ENCODE results near the gene PLA2G1B. TPM values are rescaled to one million over a fixed set of nuclear protein-coding genes. Genes with fewer than 3 reads are reported as not detected.

The PLA2G1B gene
- total and polyA plus RNA-seq, 7 donors, result 7.8 TPM; not detected in 6

DNA sequence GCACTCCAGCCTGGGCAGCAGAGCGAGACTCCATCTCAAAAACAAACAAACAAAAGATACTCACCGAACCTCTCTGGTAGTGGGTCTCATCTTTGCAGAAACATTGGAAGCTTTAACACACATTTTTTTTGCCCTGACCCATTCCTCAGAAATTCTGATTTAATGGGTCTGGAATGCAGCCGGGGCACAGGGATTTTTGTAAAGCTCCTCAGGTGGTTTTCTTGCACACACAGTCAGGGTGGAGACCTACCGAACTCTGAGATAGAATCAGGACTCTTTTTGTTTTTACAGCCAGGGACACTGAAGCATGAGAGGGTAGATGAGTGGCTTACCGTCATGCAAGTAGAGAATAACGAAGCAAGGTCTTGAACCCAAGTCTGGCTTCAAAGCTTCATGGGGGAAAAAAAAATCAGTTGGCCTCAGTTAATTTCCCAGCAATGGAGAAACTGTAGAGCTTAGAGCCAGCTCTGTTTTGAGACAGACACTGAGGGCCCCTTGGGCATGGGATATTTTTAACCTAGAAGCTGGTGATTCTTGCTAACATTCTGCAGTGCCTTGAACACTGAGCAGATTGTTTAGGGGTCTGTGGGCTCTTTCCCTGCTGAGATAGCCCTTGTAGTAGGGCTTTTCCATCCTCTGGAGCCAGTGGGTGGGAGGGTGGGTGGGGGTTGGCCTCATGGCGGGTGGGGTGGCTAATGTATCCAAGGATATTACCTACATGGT, 40.6 kb downstream of the PLA2G1B start:
- peaks cover 0 to 9% (median 4%) of the 10 kb centered on the region in 4 donors for H3K4me1 ChIP-seq
- no peaks in the 10 kb centered on the region for H3K27me3 ChIP-seq
- no peaks in the 10 kb centered on the region for H3K36me3 ChIP-seq
- TF ChIP-seq EP300 (IDR thresholded peaks at IDR 0.05) (no peak), POLR2A (IDR thresholded peaks at IDR 0.05) (no peak), POLR2AphosphoS5 (IDR thresholded peaks at IDR 0.05) (no peak)
- TF ChIP-seq, protein P1, sequence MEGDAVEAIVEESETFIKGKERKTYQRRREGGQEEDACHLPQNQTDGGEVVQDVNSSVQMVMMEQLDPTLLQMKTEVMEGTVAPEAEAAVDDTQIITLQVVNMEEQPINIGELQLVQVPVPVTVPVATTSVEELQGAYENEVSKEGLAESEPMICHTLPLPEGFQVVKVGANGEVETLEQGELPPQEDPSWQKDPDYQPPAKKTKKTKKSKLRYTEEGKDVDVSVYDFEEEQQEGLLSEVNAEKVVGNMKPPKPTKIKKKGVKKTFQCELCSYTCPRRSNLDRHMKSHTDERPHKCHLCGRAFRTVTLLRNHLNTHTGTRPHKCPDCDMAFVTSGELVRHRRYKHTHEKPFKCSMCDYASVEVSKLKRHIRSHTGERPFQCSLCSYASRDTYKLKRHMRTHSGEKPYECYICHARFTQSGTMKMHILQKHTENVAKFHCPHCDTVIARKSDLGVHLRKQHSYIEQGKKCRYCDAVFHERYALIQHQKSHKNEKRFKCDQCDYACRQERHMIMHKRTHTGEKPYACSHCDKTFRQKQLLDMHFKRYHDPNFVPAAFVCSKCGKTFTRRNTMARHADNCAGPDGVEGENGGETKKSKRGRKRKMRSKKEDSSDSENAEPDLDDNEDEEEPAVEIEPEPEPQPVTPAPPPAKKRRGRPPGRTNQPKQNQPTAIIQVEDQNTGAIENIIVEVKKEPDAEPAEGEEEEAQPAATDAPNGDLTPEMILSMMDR (IDR thresholded peaks at IDR 0.05), result no peak
- DNase-seq, result no peak
- no peak overlapping the region for H3K27ac ChIP-seq
- H3K4me3 ChIP-seq, result no peak overlapping the region
- intact Hi-C loops (cut with DNase I), result no loop called here
- no peaks in the 10 kb centered on the region for H3K9me3 ChIP-seq
- 55 to 76% methylated on average over 7 of the region's 7 CpGs for WGBS, 2 donors

DNA sequence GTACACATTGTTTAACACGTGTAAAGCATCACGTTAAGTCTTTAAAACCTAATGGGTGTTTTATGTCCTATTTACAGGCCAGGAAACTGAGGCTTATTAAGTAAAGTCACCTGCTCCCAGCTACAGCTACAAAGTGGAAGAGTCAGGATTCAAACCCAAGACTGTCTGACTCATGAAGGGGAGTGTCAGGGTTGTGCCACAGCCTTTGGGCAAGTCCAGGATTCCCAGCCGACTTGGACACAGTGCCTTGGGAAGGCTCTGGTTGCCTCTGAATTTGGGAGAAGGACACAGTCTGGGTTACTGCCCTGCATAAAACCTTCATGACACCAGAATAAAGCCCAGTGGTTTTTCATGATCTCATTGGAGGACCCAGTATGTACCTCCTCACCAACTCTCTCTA, 43.2 kb downstream of the PLA2G1B start:
- Histone ChIP-seq H3K9me3 (no peaks in the 10 kb centered on the region), H3K27ac (no peak overlapping the region), H3K27me3 (no peaks in the 10 kb centered on the region), H3K36me3 (no peaks in the 10 kb centered on the region), H3K4me3 (no peak overlapping the region), H3K4me1 (no peaks in the 10 kb centered on the region)
- no peak for DNase-seq
- WGBS, 2 donors, result 53 to 76% methylated on average over 3 of the region's 3 CpGs
- TF ChIP-seq POLR2AphosphoS5 (IDR thresholded peaks at IDR 0.05), result no peak
- TF ChIP-seq, protein P1 (IDR thresholded peaks at IDR 0.05), result no peak
- TF ChIP-seq POLR2A (IDR thresholded peaks at IDR 0.05), result no peak
- no peak for TF ChIP-seq EP300 (IDR thresholded peaks at IDR 0.05)
- intact Hi-C loops (cut with DNase I), result no loop called here

DNA sequence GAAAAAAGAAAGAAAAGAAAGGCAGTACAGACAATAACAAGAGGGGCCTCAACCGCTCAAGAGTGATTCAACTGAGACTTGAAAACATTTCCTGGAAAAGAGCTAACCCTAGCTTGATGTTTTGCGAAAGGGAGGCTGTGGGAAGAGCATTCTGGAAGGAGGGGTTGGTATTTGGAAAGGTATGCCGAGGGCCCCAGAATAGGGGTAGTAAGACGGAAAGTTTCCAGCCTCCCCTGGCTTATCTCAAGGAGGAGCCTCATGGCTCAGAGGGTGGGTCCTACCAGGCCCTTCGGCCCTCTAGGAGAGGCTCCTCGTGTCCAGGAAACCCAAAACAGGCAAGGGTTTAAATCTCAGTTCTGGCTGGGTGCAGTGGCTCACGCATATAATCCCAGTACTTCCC, 44.3 kb downstream of the PLA2G1B start:
- intact Hi-C loops (cut with DNase I), result no loop called here
- H3K4me3 ChIP-seq, result no peak overlapping the region
- no peak for TF ChIP-seq EP300 (IDR thresholded peaks at IDR 0.05)
- TF ChIP-seq, protein P1 (IDR thresholded peaks at IDR 0.05), result no peak
- no peak for TF ChIP-seq POLR2AphosphoS5 (IDR thresholded peaks at IDR 0.05)
- no peaks in the 10 kb centered on the region for H3K27me3 ChIP-seq
- H3K36me3 ChIP-seq, result no peaks in the 10 kb centered on the region
- H3K27ac ChIP-seq, result no peak overlapping the region
- no peaks in the 10 kb centered on the region for H3K4me1 ChIP-seq
- H3K9me3 ChIP-seq, result no peaks in the 10 kb centered on the region
- WGBS, 2 donors, result 72 to 78% methylated on average over 7 of the region's 7 CpGs
- no peak for DNase-seq

DNA sequence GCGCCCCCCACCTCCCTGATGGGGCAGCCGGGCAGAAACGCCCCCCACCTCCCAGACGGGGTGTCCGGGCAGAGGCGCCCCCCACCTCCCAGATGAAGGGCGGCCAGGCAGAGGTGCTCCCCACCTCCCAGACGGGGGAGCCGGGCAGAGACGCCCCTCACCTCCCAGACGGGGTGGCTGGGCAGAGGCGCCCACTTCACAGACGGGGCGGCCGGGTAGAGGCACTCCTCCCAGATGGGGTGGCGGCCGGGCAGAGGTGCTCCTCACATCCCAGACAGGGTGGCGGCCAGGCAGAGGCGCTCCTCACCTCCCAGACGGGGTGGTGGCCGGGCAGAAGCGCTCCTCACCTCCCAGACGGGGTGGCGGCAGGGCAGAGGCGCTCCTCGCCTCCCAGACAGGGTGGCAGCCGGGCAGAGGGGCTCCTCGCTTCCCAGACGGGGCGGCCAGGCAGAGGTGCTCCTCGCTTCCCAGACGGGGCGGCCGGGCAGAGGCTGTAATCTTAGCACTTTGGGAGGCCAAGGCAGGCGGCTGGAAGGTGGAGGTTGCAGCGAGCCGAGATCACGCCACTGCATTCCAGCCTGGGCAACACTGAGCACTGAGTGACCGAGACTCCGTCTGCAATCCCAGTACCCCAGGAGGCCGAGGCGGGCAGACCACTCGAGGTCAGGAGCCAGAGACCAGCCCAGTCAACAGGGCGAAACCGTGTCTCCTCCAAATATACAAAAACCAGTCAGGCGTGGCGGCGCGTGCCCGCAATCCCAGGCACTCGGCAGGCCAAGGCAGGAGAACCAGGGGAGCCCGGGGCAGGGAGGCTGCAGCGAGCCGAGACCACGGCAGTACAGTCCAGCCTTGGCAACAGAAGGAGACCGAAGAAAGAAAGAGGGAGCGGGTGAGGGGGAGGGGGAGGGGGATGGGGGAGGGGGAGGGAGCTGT, 49.2 kb downstream of the PLA2G1B start:
- Histone ChIP-seq H3K9me3 (no peaks in the 10 kb centered on the region), H3K27ac (no peak overlapping the region), H3K4me1 (no peaks in the 10 kb centered on the region), H3K27me3 (no peaks in the 10 kb centered on the region), H3K4me3 (no peak overlapping the region), H3K36me3 (no peaks in the 10 kb centered on the region)
- WGBS, 2 donors, result 96% methylated on average over 55 of the region's 57 CpGs
- intact Hi-C loops (cut with DNase I), result no loop called here
- DNase-seq, result no peak
- TF ChIP-seq POLR2AphosphoS5 (IDR thresholded peaks at IDR 0.05), result no peak
- TF ChIP-seq, protein P1 (IDR thresholded peaks at IDR 0.05), result no peak
- TF ChIP-seq EP300 (IDR thresholded peaks at IDR 0.05), result no peak
- TF ChIP-seq POLR2A (IDR thresholded peaks at IDR 0.05), result no peak

Data from sigmoid colon (tissue), 7 donors.